Measurements from ENCODE around the gene IRS2. TPM values are rescaled to one million over a fixed set of nuclear protein-coding genes. Genes with fewer than 3 reads are reported as not detected.
A peak's percentile ranks its signal among the peaks of the same experiment; 100 is the strongest.

Gene IRS2
- total RNA-seq, 1 donor from 2014 or later, result 14.9 TPM

DNA sequence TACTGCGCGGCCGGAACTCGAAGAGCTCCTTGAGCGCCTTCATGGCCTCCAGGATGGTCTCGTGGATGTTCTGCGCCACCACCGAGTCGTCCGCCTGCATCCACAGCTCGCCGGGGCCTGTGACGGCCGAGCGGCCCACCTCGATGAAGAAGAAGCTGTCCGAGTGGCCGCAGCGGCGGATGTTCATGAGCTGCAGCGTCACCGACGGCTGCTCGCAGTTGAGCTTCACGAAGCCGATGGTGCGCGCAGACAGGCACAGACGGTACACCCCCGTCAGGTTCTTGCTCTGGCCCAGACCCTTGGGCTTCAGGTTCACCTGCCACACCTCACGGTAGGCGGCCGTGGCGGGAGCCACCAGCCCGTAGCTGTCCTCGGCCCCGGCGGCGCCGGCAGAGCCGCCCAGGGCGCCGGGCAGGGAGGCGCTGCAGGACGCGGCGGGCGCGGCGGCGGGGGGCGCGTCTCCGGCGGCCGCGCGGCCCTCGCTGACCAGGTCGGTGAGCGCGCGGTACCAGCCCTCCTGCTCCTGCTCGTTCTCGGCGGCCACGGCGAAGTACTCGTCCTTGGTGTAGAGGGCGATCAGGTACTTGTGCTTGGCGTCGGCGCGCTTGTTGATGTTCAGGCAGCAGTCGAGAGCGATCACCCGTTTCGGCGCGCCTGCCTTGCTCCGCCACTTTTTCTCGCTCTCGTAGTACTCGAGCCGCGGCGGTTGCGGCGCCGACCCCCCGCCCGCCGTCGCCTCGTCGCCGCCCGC is 1.1 kb downstream of the IRS2 start:
- peaks cover 13% of the 10 kb centered on the region for H3K27me3 ChIP-seq (ENCODE audit: low read depth)
- intact Hi-C loops (cut with micrococcal nuclease), result loop anchor here (10.0 kb wide), 1 partner anchor 349 kb away; no protein-coding TSS in a partner anchor
- peak overlapping the region; percentile 87 for H3K27ac ChIP-seq (replicated peaks)
- TF ChIP-seq, protein P1, sequence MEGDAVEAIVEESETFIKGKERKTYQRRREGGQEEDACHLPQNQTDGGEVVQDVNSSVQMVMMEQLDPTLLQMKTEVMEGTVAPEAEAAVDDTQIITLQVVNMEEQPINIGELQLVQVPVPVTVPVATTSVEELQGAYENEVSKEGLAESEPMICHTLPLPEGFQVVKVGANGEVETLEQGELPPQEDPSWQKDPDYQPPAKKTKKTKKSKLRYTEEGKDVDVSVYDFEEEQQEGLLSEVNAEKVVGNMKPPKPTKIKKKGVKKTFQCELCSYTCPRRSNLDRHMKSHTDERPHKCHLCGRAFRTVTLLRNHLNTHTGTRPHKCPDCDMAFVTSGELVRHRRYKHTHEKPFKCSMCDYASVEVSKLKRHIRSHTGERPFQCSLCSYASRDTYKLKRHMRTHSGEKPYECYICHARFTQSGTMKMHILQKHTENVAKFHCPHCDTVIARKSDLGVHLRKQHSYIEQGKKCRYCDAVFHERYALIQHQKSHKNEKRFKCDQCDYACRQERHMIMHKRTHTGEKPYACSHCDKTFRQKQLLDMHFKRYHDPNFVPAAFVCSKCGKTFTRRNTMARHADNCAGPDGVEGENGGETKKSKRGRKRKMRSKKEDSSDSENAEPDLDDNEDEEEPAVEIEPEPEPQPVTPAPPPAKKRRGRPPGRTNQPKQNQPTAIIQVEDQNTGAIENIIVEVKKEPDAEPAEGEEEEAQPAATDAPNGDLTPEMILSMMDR (IDR thresholded peaks at IDR 0.05; ENCODE audit: borderline replicate concordance), result no peak
- peaks cover 67% of the 10 kb centered on the region for H3K4me1 ChIP-seq
- peaks cover 31% of the 10 kb centered on the region for H3K36me3 ChIP-seq
- peak; percentile 55 for DNase-seq
- peak overlapping the region; percentile 78 for H3K4me3 ChIP-seq
- no peaks in the 10 kb centered on the region for H3K9me3 ChIP-seq (replicated peaks)

DNA sequence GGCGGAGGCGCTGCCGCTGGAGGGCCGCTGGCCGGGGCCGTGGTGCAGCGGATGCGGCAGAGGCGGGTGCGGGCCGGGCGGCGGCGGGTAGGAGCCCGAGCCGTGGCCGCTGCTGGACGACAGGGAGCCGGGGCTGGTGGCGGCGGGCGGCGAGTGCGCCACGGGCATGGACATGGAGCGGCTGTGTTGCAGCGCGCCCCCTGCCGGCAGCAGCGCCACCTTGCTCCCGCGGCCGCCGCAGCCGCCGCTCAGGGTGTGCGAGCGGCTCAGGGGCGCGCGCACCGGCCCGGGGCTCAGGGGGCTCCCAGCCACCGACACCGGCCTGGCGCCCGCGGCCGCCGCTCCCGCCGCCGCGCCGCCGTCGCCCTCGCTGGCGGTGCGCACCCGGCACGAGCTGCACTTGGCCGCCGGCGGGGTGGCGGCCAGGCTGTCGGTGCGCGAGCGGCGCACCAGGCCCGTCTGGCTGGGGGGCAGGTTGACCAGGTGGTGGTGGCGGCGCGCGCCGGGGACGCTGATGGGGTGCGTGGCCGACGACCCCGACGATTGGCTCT is 1.7 kb downstream of the IRS2 start:
- Histone ChIP-seq H3K4me1 (peaks cover 73% of the 10 kb centered on the region), H3K4me3 (peak overlapping the region; percentile 78), H3K36me3 (peaks cover 31% of the 10 kb centered on the region), H3K27me3 (ENCODE audit: low read depth) (peaks cover 13% of the 10 kb centered on the region), H3K27ac (replicated peaks) (peak overlapping the region; percentile 87), H3K9me3 (replicated peaks) (no peaks in the 10 kb centered on the region)
- TF ChIP-seq, protein P1 (IDR thresholded peaks at IDR 0.05; ENCODE audit: borderline replicate concordance), result peak; percentile 72
- DNase-seq, result peak; percentile 84
- intact Hi-C loops (cut with micrococcal nuclease), result loop anchor here (10.0 kb wide), 1 partner anchor 350 kb away; no protein-coding TSS in a partner anchor

DNA sequence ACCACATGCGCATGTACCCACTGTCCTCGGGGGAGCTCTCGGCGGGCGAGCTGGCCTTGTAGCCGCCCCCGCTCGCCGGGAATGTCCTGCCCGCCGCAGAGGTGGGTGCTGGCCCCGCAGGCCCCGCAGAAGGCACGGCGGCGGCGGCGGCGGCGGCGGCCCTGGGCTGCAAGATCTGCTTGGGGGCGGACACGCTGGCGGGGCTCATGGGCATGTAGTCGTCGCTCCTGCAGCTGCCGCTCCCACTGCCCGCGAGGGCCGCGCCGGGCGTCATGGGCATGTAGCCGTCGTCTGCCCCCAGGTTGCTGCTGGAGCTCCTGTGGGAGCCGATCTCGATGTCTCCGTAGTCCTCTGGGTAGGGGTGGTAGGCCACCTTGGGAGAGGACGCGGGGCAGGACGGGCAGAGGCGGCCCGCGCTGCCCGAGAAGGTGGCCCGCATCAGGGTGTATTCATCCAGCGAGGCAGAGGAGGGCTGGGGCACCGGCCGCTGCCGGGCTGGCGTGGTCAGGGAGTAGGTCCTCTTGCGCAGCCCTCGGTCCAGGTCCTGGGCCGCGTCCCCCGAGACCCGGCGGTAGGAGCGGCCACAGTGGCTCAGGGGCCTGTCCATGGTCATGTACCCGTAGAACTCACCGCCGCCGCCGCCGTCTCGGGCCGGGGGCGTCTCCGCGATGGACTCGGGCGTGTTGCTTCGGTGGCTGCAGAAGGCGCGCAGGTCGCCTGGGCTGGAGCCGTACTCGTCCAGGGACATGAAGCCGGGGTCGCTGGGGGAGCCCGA is 2.4 kb downstream of the IRS2 start:
- H3K27ac ChIP-seq (replicated peaks), result peak overlapping the region; percentile 42
- peaks cover 31% of the 10 kb centered on the region for H3K36me3 ChIP-seq
- peak overlapping the region; percentile 78 for H3K4me3 ChIP-seq
- intact Hi-C loops (cut with micrococcal nuclease), result loop anchor here (10.0 kb wide), 1 partner anchor 351 kb away; no protein-coding TSS in a partner anchor
- H3K27me3 ChIP-seq (ENCODE audit: low read depth), result peaks cover 13% of the 10 kb centered on the region
- TF ChIP-seq, protein P1 (IDR thresholded peaks at IDR 0.05; ENCODE audit: borderline replicate concordance), result no peak
- no peak for DNase-seq
- no peaks in the 10 kb centered on the region for H3K9me3 ChIP-seq (replicated peaks)
- H3K4me1 ChIP-seq, result peaks cover 73% of the 10 kb centered on the region

DNA sequence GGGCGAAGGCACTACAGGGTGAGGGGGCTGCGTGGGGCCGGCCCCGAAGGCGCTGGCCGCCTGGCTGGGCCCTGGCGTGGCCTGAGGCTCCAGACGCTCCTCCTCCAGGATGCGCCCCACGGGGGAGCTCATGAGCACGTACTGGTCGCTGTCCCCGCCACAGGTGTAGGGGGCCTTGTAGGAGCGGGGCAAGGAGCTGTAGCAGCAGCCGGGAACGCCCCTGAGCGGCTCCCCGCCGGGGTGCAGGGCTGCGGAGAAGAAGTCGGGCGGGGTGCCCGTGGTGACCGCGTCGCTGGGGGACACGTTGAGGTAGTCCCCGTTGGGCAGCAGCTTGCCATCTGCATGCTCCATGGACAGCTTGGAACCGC is 3.0 kb downstream of the IRS2 start:
- peaks cover 74% of the 10 kb centered on the region for H3K4me1 ChIP-seq
- intact Hi-C loops (cut with micrococcal nuclease), result loop anchor here (10.0 kb wide), 1 partner anchor 351 kb away; no protein-coding TSS in a partner anchor
- H3K27me3 ChIP-seq (ENCODE audit: low read depth), result peaks cover 13% of the 10 kb centered on the region
- DNase-seq, result no peak
- no peak overlapping the region for H3K27ac ChIP-seq (replicated peaks)
- TF ChIP-seq, protein P1 (IDR thresholded peaks at IDR 0.05; ENCODE audit: borderline replicate concordance), result no peak
- H3K4me3 ChIP-seq, result peak overlapping the region; percentile 78
- H3K9me3 ChIP-seq (replicated peaks), result no peaks in the 10 kb centered on the region
- H3K36me3 ChIP-seq, result peaks cover 31% of the 10 kb centered on the region

DNA sequence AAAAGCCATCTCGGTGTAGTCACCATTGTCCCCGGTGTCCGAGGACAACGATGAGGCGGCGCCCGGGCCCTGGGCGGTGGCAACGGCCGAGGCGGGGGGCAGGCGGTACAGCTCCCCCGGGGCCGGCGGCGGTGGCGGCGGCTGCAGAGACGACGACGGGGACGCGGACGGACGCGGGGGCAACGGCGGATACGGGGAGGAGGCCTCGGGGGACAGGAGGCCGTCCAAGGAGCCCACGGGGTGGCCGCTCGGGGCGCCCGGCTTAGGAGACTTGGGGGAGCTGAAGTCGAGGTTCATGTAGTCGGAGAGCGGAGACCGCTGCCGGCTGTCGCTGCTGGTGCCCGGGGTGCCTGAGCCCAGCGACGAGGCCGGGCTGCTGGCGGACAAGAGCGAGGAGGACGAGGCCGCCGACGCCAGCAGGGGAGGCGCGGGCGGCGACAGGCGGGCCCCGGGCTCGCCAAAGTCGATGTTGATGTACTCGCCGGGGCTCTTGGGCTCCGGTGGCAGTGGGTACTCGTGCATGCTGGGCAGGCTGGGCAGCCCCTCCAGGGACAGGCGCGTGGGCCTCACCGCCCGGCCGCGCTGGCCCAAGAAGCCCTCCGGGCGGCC is 3.5 kb downstream of the IRS2 start:
- Histone ChIP-seq H3K4me1 (peaks cover 79% of the 10 kb centered on the region), H3K4me3 (peak overlapping the region; percentile 78), H3K36me3 (peaks cover 31% of the 10 kb centered on the region), H3K27ac (replicated peaks) (no peak overlapping the region), H3K27me3 (ENCODE audit: low read depth) (peaks cover 13% of the 10 kb centered on the region), H3K9me3 (replicated peaks) (no peaks in the 10 kb centered on the region)
- intact Hi-C loops (cut with micrococcal nuclease), result loop anchor here (10.0 kb wide), 1 partner anchor 352 kb away; no protein-coding TSS in a partner anchor
- DNase-seq, result no peak
- TF ChIP-seq, protein P1 (IDR thresholded peaks at IDR 0.05; ENCODE audit: borderline replicate concordance), result no peak

Measured in left ventricle myocardium inferior (tissue), 1 donor.